HepG2 (cell line): ENCODE data around the gene LZTS2. TPM values are rescaled to one million over a fixed set of nuclear protein-coding genes. Genes with fewer than 3 reads are reported as not detected.

Experiments
- FOXC1 ChIP-seq: sonication (generic); formaldehyde crosslinking; IDR thresholded peaks from 2 replicates; pipeline ENCODE4 v1.8.0; 2022; ENCODE audit warnings: mild to moderate bottlenecking, missing genetic modification reagents, borderline replicate concordance
- GATAD1 ChIP-seq: IDR thresholded peaks from 2 replicates; pipeline ENCODE4 v1.6.1; 2016; ENCODE audit warnings: missing genetic modification reagents, missing compliant biosample characterization
- NCOA1 ChIP-seq: sonication (generic); formaldehyde crosslinking; IDR thresholded peaks from 2 replicates; pipeline ENCODE4 v1.9.0; 2021; ENCODE audit warnings: missing genetic modification reagents
- RNF2 ChIP-seq: fragments of 450-650 bp; conservative IDR thresholded peaks from 2 replicates; pipeline ENCODE4 v1.6.1; 2016; ENCODE audit warnings: low read depth
- SIN3B ChIP-seq: fragments of 150-350 bp; IDR thresholded peaks from 2 replicates; pipeline ENCODE4 v1.6.1; 2014; ENCODE audit warnings: low read length
- SOX5 ChIP-seq: IDR thresholded peaks from 2 replicates; pipeline ENCODE4 v1.6.1; 2016; ENCODE audit warnings: borderline replicate concordance
- ZKSCAN1 ChIP-seq: fragments of 150-350 bp; IDR thresholded peaks from 2 replicates; pipeline ENCODE4 v1.6.1; 2014; ENCODE audit warnings: low read length
- ZNF20 ChIP-seq: sonication (generic); formaldehyde crosslinking; IDR thresholded peaks from 2 replicates; pipeline ENCODE4 v1.4.0; 2020; ENCODE audit warnings: mild to moderate bottlenecking, moderate library complexity, missing genetic modification reagents
- ZNF441 ChIP-seq: sonication (generic); formaldehyde crosslinking; IDR thresholded peaks from 2 replicates; pipeline ENCODE4 v1.7.0; 2021; ENCODE audit warnings: missing genetic modification reagents, borderline replicate concordance
- ZNF496 ChIP-seq: sonication (generic); formaldehyde crosslinking; IDR thresholded peaks from 2 replicates; pipeline ENCODE4 v1.8.1; 2023; ENCODE audit warnings: mild to moderate bottlenecking, moderate library complexity, missing genetic modification reagents; ENCODE audit not compliant: insufficient replicate concordance
- ZNF652 ChIP-seq: IDR thresholded peaks from 2 replicates; pipeline ENCODE4 v1.6.1; 2016; ENCODE audit warnings: low read depth, borderline replicate concordance
- ZNF660 ChIP-seq: sonication (generic); formaldehyde crosslinking; IDR thresholded peaks from 2 replicates; pipeline ENCODE4 v1.5.1; 2020; ENCODE audit warnings: mild to moderate bottlenecking, low read depth, missing genetic modification reagents, borderline replicate concordance
- ZNF747 ChIP-seq: sonication (generic); formaldehyde crosslinking; IDR thresholded peaks from 2 replicates; pipeline ENCODE4 v1.8.1; 2023; ENCODE audit warnings: missing genetic modification reagents, mild to moderate bottlenecking, borderline replicate concordance
- polyA plus RNA-seq, 8 experiments: library from polyadenylated mRNA; depleted of rRNA in 3 of 8; stranded (reverse) in 7 of 8; unstranded in 1 of 8; fragments of >200 nt; fragmentation: Illumina TruSeq in 4 of 8; extraction: Trizol in 4 of 8; gene quantifications; 2 replicates each; pipeline versions ENCODE4 v1.2.1 to v1.2.3, GENCODE V29; 2011 to 2016; ENCODE audit warnings: low read depth in 4 of 8, missing spikeins in 1 of 8, mixed read lengths in 1 of 8; ENCODE audit not compliant: insufficient read depth in 1 of 8
- total RNA-seq, 5 experiments: library from RNA; depleted of rRNA; stranded (reverse); fragments of >200 nt; fragmentation: Illumina TruSeq; extraction: Trizol; gene quantifications; 2 replicates each; pipeline ENCODE4 v1.2.3, GENCODE V29; 2016; ENCODE audit warnings: low read depth in 1 of 5
- TF ChIP-seq, protein P1 (sequence below): sonication (generic); formaldehyde crosslinking; IDR thresholded peaks from 2 replicates; pipeline ENCODE4 v1.4.0; 2020; ENCODE audit warnings: missing genetic modification reagents
- TF ChIP-seq, protein P2 (sequence below): sonication (generic); formaldehyde crosslinking; IDR thresholded peaks from 2 replicates; pipeline ENCODE4 v1.4.0; 2020; ENCODE audit warnings: missing genetic modification reagents, mild to moderate bottlenecking, borderline replicate concordance
- TF ChIP-seq, protein P3 (sequence below): IDR thresholded peaks from 2 replicates; pipeline ENCODE4 v1.6.1; 2016; ENCODE audit warnings: control low read depth
- TF ChIP-seq, protein P4 (sequence below): sonication (generic); formaldehyde crosslinking; IDR thresholded peaks from 2 replicates; pipeline ENCODE4 v1.5.0; 2020; ENCODE audit warnings: mild to moderate bottlenecking, low read depth, missing genetic modification reagents, borderline replicate concordance
- TF ChIP-seq, protein P5 (sequence below): sonication (generic); formaldehyde crosslinking; IDR thresholded peaks from 2 replicates; pipeline ENCODE4 v1.8.0; 2022; ENCODE audit warnings: mild to moderate bottlenecking, missing genetic modification reagents

LZTS2 gene
- total and polyA plus RNA-seq, 2 of the 13 experiments (the other 11 are each of a cell fraction or from before 2014, with no cell fraction given) = 43.6 to 65.6 TPM

DNA sequence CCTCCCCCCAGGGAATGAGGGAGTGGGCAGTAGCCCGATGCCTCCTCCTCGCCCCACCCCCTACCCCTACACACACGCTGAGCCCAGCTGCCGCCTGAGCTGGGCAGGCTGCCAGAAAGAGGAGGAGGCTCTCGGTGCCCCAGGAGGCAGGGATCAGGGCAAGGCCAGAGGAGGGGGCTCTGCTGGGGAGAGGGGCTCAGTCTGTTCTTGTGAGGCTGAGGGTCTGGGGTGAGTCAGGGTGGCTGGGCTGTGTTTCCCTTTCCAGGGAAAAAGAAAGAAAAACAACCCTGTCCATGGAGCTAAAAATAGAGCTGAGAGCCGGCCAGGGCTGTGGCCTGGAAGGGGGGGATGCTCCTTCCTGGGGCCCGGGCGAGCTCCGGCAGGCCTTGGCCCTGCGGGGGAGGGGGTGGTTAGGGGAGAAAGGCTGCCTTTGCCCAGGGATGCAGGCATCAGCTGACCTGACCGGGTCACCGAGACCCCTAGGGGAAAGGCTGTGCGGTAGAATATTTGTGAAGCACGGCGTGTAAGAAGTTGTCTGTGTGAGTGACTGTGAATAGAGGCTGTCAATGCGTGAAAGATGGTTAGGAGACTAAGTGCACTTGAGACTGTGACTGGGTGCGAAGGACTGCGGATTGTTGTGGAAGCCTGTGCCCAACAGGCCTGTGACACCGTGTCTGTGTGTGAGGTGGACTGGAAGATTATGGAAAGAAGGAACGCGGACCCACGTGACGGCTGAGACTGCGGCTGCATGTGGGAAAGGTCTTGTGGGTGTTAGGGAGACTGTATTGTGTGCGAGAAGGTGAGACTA, 1.2 kb upstream of the LZTS2 start (continued):
- TF ChIP-seq, protein P1, sequence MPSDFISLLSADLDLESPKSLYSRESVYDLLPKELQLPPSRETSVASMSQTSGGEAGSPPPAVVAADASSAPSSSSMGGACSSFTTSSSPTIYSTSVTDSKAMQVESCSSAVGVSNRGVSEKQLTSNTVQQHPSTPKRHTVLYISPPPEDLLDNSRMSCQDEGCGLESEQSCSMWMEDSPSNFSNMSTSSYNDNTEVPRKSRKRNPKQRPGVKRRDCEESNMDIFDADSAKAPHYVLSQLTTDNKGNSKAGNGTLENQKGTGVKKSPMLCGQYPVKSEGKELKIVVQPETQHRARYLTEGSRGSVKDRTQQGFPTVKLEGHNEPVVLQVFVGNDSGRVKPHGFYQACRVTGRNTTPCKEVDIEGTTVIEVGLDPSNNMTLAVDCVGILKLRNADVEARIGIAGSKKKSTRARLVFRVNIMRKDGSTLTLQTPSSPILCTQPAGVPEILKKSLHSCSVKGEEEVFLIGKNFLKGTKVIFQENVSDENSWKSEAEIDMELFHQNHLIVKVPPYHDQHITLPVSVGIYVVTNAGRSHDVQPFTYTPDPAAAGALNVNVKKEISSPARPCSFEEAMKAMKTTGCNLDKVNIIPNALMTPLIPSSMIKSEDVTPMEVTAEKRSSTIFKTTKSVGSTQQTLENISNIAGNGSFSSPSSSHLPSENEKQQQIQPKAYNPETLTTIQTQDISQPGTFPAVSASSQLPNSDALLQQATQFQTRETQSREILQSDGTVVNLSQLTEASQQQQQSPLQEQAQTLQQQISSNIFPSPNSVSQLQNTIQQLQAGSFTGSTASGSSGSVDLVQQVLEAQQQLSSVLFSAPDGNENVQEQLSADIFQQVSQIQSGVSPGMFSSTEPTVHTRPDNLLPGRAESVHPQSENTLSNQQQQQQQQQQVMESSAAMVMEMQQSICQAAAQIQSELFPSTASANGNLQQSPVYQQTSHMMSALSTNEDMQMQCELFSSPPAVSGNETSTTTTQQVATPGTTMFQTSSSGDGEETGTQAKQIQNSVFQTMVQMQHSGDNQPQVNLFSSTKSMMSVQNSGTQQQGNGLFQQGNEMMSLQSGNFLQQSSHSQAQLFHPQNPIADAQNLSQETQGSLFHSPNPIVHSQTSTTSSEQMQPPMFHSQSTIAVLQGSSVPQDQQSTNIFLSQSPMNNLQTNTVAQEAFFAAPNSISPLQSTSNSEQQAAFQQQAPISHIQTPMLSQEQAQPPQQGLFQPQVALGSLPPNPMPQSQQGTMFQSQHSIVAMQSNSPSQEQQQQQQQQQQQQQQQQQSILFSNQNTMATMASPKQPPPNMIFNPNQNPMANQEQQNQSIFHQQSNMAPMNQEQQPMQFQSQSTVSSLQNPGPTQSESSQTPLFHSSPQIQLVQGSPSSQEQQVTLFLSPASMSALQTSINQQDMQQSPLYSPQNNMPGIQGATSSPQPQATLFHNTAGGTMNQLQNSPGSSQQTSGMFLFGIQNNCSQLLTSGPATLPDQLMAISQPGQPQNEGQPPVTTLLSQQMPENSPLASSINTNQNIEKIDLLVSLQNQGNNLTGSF (CRISPR knock-in tag) = no peak
- TF ChIP-seq NCOA1 (CRISPR knock-in tag) (no peak), FOXC1 (CRISPR knock-in tag) (no peak), ZNF496 (no peak), SOX5 (no peak), ZNF20 (CRISPR knock-in tag) (0 out of 2 replicates have a peak, but pooled peaks have one; percentile 69), GATAD1 (CRISPR knock-in tag) (no peak), ZNF660 (CRISPR knock-in tag) (no peak), ZNF747 (CRISPR knock-in tag) (no peak), ZKSCAN1 (no peak), RNF2 (no peak), ZNF441 (CRISPR knock-in tag) (no peak), ZNF652 (CRISPR knock-in tag) (no peak), SIN3B (no peak)
- TF ChIP-seq, protein P2, sequence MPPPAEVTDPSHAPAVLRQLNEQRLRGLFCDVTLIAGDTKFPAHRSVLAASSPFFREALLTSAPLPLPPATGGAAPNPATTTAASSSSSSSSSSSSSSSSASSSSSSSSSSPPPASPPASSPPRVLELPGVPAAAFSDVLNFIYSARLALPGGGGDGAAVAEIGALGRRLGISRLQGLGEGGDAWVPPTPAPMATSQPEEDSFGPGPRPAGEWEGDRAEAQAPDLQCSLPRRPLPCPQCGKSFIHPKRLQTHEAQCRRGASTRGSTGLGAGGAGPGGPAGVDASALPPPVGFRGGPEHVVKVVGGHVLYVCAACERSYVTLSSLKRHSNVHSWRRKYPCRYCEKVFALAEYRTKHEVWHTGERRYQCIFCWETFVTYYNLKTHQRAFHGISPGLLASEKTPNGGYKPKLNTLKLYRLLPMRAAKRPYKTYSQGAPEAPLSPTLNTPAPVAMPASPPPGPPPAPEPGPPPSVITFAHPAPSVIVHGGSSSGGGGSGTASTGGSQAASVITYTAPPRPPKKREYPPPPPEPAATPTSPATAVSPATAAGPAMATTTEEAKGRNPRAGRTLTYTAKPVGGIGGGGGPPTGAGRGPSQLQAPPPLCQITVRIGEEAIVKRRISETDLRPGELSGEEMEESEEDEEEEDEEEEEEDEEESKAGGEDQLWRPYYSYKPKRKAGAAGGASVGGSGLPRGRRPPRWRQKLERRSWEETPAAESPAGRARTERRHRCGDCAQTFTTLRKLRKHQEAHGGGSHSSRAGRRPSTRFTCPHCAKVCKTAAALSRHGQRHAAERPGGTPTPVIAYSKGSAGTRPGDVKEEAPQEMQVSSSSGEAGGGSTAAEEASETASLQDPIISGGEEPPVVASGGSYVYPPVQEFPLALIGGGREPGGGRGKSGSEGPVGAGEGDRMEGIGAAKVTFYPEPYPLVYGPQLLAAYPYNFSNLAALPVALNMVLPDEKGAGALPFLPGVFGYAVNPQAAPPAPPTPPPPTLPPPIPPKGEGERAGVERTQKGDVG (CRISPR knock-in tag) = no peak
- TF ChIP-seq, protein P3, sequence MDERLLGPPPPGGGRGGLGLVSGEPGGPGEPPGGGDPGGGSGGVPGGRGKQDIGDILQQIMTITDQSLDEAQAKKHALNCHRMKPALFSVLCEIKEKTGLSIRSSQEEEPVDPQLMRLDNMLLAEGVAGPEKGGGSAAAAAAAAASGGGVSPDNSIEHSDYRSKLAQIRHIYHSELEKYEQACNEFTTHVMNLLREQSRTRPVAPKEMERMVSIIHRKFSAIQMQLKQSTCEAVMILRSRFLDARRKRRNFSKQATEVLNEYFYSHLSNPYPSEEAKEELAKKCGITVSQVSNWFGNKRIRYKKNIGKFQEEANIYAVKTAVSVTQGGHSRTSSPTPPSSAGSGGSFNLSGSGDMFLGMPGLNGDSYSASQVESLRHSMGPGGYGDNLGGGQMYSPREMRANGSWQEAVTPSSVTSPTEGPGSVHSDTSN (CRISPR knock-in tag) = no peak
- TF ChIP-seq, protein P4, sequence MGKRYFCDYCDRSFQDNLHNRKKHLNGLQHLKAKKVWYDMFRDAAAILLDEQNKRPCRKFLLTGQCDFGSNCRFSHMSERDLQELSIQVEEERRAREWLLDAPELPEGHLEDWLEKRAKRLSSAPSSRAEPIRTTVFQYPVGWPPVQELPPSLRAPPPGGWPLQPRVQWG (CRISPR knock-in tag) = no peak
- TF ChIP-seq, protein P5, sequence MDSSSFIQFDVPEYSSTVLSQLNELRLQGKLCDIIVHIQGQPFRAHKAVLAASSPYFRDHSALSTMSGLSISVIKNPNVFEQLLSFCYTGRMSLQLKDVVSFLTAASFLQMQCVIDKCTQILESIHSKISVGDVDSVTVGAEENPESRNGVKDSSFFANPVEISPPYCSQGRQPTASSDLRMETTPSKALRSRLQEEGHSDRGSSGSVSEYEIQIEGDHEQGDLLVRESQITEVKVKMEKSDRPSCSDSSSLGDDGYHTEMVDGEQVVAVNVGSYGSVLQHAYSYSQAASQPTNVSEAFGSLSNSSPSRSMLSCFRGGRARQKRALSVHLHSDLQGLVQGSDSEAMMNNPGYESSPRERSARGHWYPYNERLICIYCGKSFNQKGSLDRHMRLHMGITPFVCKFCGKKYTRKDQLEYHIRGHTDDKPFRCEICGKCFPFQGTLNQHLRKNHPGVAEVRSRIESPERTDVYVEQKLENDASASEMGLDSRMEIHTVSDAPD (CRISPR knock-in tag) = no peak
